ENCODE results near the gene SLC51A.

- no peak for TF ChIP-seq CTCF (IDR thresholded peaks at IDR 0.05)
- TF ChIP-seq ATF3 (CRISPR knock-in tag; conservative IDR thresholded peaks at IDR 0.05), result no peak
Observed at GRCh38 chr3:196272826-196273225, 56.5 kb downstream of the SLC51A start.
